WTC11 (cell line): ENCODE results near the gene FGF1.

Experiments used
- ATF2 ChIP-seq: sonication (generic); formaldehyde crosslinking; IDR thresholded peaks from 2 replicates; pipeline ENCODE4 v1.8.1; 2022; ENCODE audit warnings: low read depth, missing genetic modification reagents, borderline replicate concordance
- CTCF ChIP-seq: fragments of 200-600 bp; IDR thresholded peaks from 2 replicates; pipeline ENCODE4 v1.8.0; 2022; ENCODE audit warnings: antibody characterized with exemption
- GABPB1 ChIP-seq: sonication (generic); formaldehyde crosslinking; IDR thresholded peaks from 2 replicates; pipeline ENCODE4 v1.8.1; 2023; ENCODE audit warnings: mild to moderate bottlenecking, missing genetic modification reagents
- IRF2 ChIP-seq: sonication (generic); formaldehyde crosslinking; IDR thresholded peaks from 2 replicates; pipeline ENCODE4 v1.8.0; 2022; ENCODE audit warnings: low read depth, missing genetic modification reagents, borderline replicate concordance
- TEAD4 ChIP-seq: sonication (generic); formaldehyde crosslinking; IDR thresholded peaks from 2 replicates; pipeline ENCODE4 v1.8.0; 2022; ENCODE audit warnings: mild to moderate bottlenecking, missing genetic modification reagents
- TF ChIP-seq, protein P1 (sequence below): sonication (generic); formaldehyde crosslinking; IDR thresholded peaks from 2 replicates; pipeline ENCODE4 v1.8.1; 2023; ENCODE audit warnings: mild to moderate bottlenecking, missing genetic modification reagents, moderate library complexity

- no peak for TF ChIP-seq ATF2 (CRISPR knock-in tag)
- TF ChIP-seq CTCF, result no peak
- TF ChIP-seq GABPB1 (CRISPR knock-in tag), result no peak
- TF ChIP-seq, protein P1, sequence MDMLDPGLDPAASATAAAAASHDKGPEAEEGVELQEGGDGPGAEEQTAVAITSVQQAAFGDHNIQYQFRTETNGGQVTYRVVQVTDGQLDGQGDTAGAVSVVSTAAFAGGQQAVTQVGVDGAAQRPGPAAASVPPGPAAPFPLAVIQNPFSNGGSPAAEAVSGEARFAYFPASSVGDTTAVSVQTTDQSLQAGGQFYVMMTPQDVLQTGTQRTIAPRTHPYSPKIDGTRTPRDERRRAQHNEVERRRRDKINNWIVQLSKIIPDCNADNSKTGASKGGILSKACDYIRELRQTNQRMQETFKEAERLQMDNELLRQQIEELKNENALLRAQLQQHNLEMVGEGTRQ (CRISPR knock-in tag), result no peak
- TF ChIP-seq IRF2 (CRISPR knock-in tag), result no peak
- no peak for TF ChIP-seq TEAD4 (CRISPR knock-in tag)
Observed at GRCh38 chr5:142657446-142657845, 28.4 kb downstream of the FGF1 start.
